Measurements from ENCODE around the gene ZNF777. TPM values are rescaled to one million over a fixed set of nuclear protein-coding genes. Genes with fewer than 3 reads are reported as not detected.
"Not testable (repeated sequence)": the region's sequence is repeated elsewhere in the genome, so short reads cannot be mapped to it uniquely, and the experiment has no call there.

The ZNF777 gene
- total and polyA plus RNA-seq, 4 donors: 4.0 to 9.4 (median 7.3) TPM

- Histone ChIP-seq H3K9me3 (ENCODE audit: control insufficient read depth, low read length) (no peaks in the 10 kb centered on the region), H3K27ac (ENCODE audit: low read depth in 1 of 2, low read length in 2 of 2) (no peak overlapping the region), H3K27me3 (ENCODE audit: control insufficient read depth in 1 of 2, insufficient read depth in 2 of 2, low read length in 1 of 2) (no peaks in the 10 kb centered on the region), H3K4me3 (ENCODE audit: low read length in 2 of 2) (no peak overlapping the region), H3K36me3 (ENCODE audit: control insufficient read depth in 1 of 2, insufficient read depth in 2 of 2, low read length in 1 of 2) (no peaks in the 10 kb centered on the region), H3K4me1 (ENCODE audit: control insufficient read depth in 1 of 2, insufficient read depth in 2 of 2, low read length in 2 of 2) (no peaks in the 10 kb centered on the region)
- intact Hi-C loops (cut with DNase I): no loop called here
- 89 to 91% methylated on average over 12 of the region's 12 CpGs for WGBS, 2 donors
- DNase-seq (no peak), ATAC-seq (ENCODE audit: low FRiP score) (no peak)
Measured at GRCh38 chr7:149404396-149404795, 56.5 kb downstream of the ZNF777 start.

GRCh38 chr7:149398195-149398820, 62.6 kb downstream of the ZNF777 start:
- H3K9me3 ChIP-seq (ENCODE audit: control insufficient read depth, low read length): peaks cover 5% of the 10 kb centered on the region
- H3K4me3 ChIP-seq (ENCODE audit: low read length in 2 of 2): no peak overlapping the region
- H3K27me3 ChIP-seq (ENCODE audit: control insufficient read depth in 1 of 2, insufficient read depth in 2 of 2, low read length in 1 of 2): no peaks in the 10 kb centered on the region
- no peaks in the 10 kb centered on the region for H3K4me1 ChIP-seq (ENCODE audit: control insufficient read depth in 1 of 2, insufficient read depth in 2 of 2, low read length in 2 of 2)
- H3K36me3 ChIP-seq (ENCODE audit: control insufficient read depth in 1 of 2, insufficient read depth in 2 of 2, low read length in 1 of 2): no peaks in the 10 kb centered on the region
- 76 to 77% methylated on average over 19 to 22 of the region's 22 CpGs for WGBS, 2 donors
- H3K27ac ChIP-seq (ENCODE audit: low read depth in 1 of 2, low read length in 2 of 2): no peak overlapping the region
- DNase-seq: no peak
- intact Hi-C loops (cut with DNase I): no loop called here
- no peak for ATAC-seq (ENCODE audit: low FRiP score)

GRCh38 chr7:149397470-149398043, 63.3 kb downstream of the ZNF777 start:
- H3K27ac ChIP-seq (ENCODE audit: low read depth in 1 of 2, low read length in 2 of 2): no peak overlapping the region
- 65 to 70% methylated on average over 14 of the region's 14 CpGs for WGBS, 2 donors
- no peaks in the 10 kb centered on the region for H3K27me3 ChIP-seq (ENCODE audit: control insufficient read depth in 1 of 2, insufficient read depth in 2 of 2, low read length in 1 of 2)
- no peak overlapping the region for H3K4me3 ChIP-seq (ENCODE audit: low read length in 2 of 2)
- DNase-seq (no peak), ATAC-seq (ENCODE audit: low FRiP score) (no peak)
- intact Hi-C loops (cut with DNase I): no loop called here
- H3K36me3 ChIP-seq (ENCODE audit: control insufficient read depth in 1 of 2, insufficient read depth in 2 of 2, low read length in 1 of 2): no peaks in the 10 kb centered on the region
- no peaks in the 10 kb centered on the region for H3K4me1 ChIP-seq (ENCODE audit: control insufficient read depth in 1 of 2, insufficient read depth in 2 of 2, low read length in 2 of 2)
- H3K9me3 ChIP-seq (ENCODE audit: control insufficient read depth, low read length): peaks cover 5% of the 10 kb centered on the region

- 61 to 64% methylated on average over 6 of the region's 6 CpGs for WGBS, 2 donors
- H3K9me3 ChIP-seq (ENCODE audit: control insufficient read depth, low read length); intact Hi-C loops (cut with DNase I); H3K4me3 ChIP-seq (ENCODE audit: low read length in 2 of 2); H3K36me3 ChIP-seq (ENCODE audit: control insufficient read depth in 1 of 2, insufficient read depth in 2 of 2, low read length in 1 of 2); H3K27me3 ChIP-seq (ENCODE audit: control insufficient read depth in 1 of 2, insufficient read depth in 2 of 2, low read length in 1 of 2); DNase-seq; H3K4me1 ChIP-seq (ENCODE audit: control insufficient read depth in 1 of 2, insufficient read depth in 2 of 2, low read length in 2 of 2); ATAC-seq (ENCODE audit: low FRiP score); H3K27ac ChIP-seq (ENCODE audit: low read depth in 1 of 2, low read length in 2 of 2): not testable (repeated sequence)
Measured at GRCh38 chr7:149388550-149389335, 72.1 kb downstream of the ZNF777 start.

- H3K9me3 ChIP-seq (ENCODE audit: control insufficient read depth, low read length); H3K36me3 ChIP-seq (ENCODE audit: control insufficient read depth in 1 of 2, insufficient read depth in 2 of 2, low read length in 1 of 2); H3K27me3 ChIP-seq (ENCODE audit: control insufficient read depth in 1 of 2, insufficient read depth in 2 of 2, low read length in 1 of 2); H3K4me1 ChIP-seq (ENCODE audit: control insufficient read depth in 1 of 2, insufficient read depth in 2 of 2, low read length in 2 of 2); ATAC-seq (ENCODE audit: low FRiP score); H3K27ac ChIP-seq (ENCODE audit: low read depth in 1 of 2, low read length in 2 of 2); intact Hi-C loops (cut with DNase I); H3K4me3 ChIP-seq (ENCODE audit: low read length in 2 of 2); DNase-seq: not testable (repeated sequence)
- WGBS, 2 donors: 71 to 73% methylated on average over 4 of the region's 4 CpGs
Measured at GRCh38 chr7:149386514-149386913, 74.3 kb downstream of the ZNF777 start.

GRCh38 chr7:149385195-149385950, 75.5 kb downstream of the ZNF777 start:
- H3K27me3 ChIP-seq (ENCODE audit: control insufficient read depth in 1 of 2, insufficient read depth in 2 of 2, low read length in 1 of 2): no peaks in the 10 kb centered on the region
- 67 to 68% methylated on average over 9 of the region's 9 CpGs for WGBS, 2 donors
- no peak overlapping the region for H3K27ac ChIP-seq (ENCODE audit: low read depth in 1 of 2, low read length in 2 of 2)
- no peaks in the 10 kb centered on the region for H3K4me1 ChIP-seq (ENCODE audit: control insufficient read depth in 1 of 2, insufficient read depth in 2 of 2, low read length in 2 of 2)
- ATAC-seq (ENCODE audit: low FRiP score) (no peak), DNase-seq (no peak)
- H3K4me3 ChIP-seq (ENCODE audit: low read length in 2 of 2): no peak overlapping the region
- H3K9me3 ChIP-seq (ENCODE audit: control insufficient read depth, low read length): peaks cover 4% of the 10 kb centered on the region
- no peaks in the 10 kb centered on the region for H3K36me3 ChIP-seq (ENCODE audit: control insufficient read depth in 1 of 2, insufficient read depth in 2 of 2, low read length in 1 of 2)
- intact Hi-C loops (cut with DNase I): no loop called here

Other genes with a start within 250 kb of the ZNF777 start
- 10 to 100 TPM in 1 of 2 donors, 1 to 10 TPM in 1; 7.8 to 11.7 TPM for gene ZNF212, start 221.4 kb downstream of the ZNF777 start, total RNA-seq
- gene ZNF212, start 221.4 kb downstream of the ZNF777 start, polyA plus RNA-seq: 10 to 100 TPM in 1 of 2 donors, 1 to 10 TPM in 1; 8.6 to 11.6 TPM
- 10 to 100 TPM; 14.6 to 23.8 TPM for gene ZNF783, start 198.9 kb downstream of the ZNF777 start, total RNA-seq
- 10 to 100 TPM in 1 of 2 donors, 1 to 10 TPM in 1; 1.0 to 17.1 TPM for gene ZNF783, start 198.9 kb downstream of the ZNF777 start, polyA plus RNA-seq
- 10 to 100 TPM; 16.7 to 23.5 TPM for gene ZNF746, start 36.7 kb upstream of the ZNF777 start, total RNA-seq
- gene ZNF746, start 36.7 kb upstream of the ZNF777 start, polyA plus RNA-seq: 1 to 10 TPM; 2.9 to 8.8 TPM

All from aorta (tissue), 5 donors.